HEK293 (cell line): Measurements from ENCODE around the gene AKNA.

Experiments
- BCL11A ChIP-seq: fragments of 450-650 bp; formaldehyde crosslinking; IDR thresholded peaks from 2 replicates; pipeline ENCODE4 v1.5.1; 2016; ENCODE audit warnings: low read depth, missing biosample characterization, missing genetic modification characterization
- CTCF ChIP-seq: fragments of 450-650 bp; formaldehyde crosslinking; IDR thresholded peaks from 2 replicates; pipeline ENCODE4 v1.5.1; 2016; ENCODE audit warnings: missing biosample characterization, missing genetic modification characterization
- IKZF3 ChIP-seq: fragments of 450-650 bp; IDR thresholded peaks from 2 replicates; pipeline ENCODE4 v1.5.0; 2018; ENCODE audit warnings: missing biosample characterization, mild to moderate bottlenecking, missing genetic modification characterization, moderate library complexity
- MEIS1 ChIP-seq: sonication (generic); formaldehyde crosslinking; IDR thresholded peaks from 2 replicates; pipeline ENCODE4 v1.8.1; 2022; ENCODE audit warnings: missing genetic modification reagents, mild to moderate bottlenecking, borderline replicate concordance
- PBX3 ChIP-seq: sonication (generic); formaldehyde crosslinking; IDR thresholded peaks from 2 replicates; pipeline ENCODE4 v1.8.1; 2022; ENCODE audit warnings: mild to moderate bottlenecking, moderate library complexity, missing genetic modification reagents
- YY1 ChIP-seq: fragments of 450-650 bp; formaldehyde crosslinking; IDR thresholded peaks from 2 replicates; pipeline ENCODE4 v1.5.1; 2018; ENCODE audit warnings: missing biosample characterization, missing genetic modification characterization
- ZFP3 ChIP-seq: fragments of 450-650 bp; formaldehyde crosslinking; IDR thresholded peaks from 2 replicates; pipeline ENCODE4 v1.5.1; 2016; ENCODE audit warnings: low read depth, missing biosample characterization, missing genetic modification characterization
- ZNF202 ChIP-seq: fragments of 450-650 bp; formaldehyde crosslinking; IDR thresholded peaks from 2 replicates; pipeline ENCODE4 v1.5.1; 2016; ENCODE audit warnings: missing biosample characterization, missing genetic modification characterization, borderline replicate concordance
- ZNF302 ChIP-seq: fragments of 450-650 bp; formaldehyde crosslinking; IDR thresholded peaks from 2 replicates; pipeline ENCODE4 v1.5.1; 2016; ENCODE audit warnings: missing biosample characterization, missing genetic modification characterization, low read depth
- ZNF391 ChIP-seq: fragments of 450-650 bp; formaldehyde crosslinking; IDR thresholded peaks from 2 replicates; pipeline ENCODE4 v1.5.1; 2016; ENCODE audit warnings: low read depth, missing biosample characterization, missing genetic modification characterization, borderline replicate concordance
- ZNF394 ChIP-seq: fragments of 450-650 bp; formaldehyde crosslinking; IDR thresholded peaks from 2 replicates; pipeline ENCODE4 v1.5.1; 2016; ENCODE audit warnings: missing biosample characterization, missing genetic modification characterization, mild to moderate bottlenecking, moderate library complexity, borderline replicate concordance
- ZNF792 ChIP-seq: fragments of 450-650 bp; formaldehyde crosslinking; IDR thresholded peaks from 2 replicates; pipeline ENCODE4 v1.5.1; 2016; ENCODE audit warnings: missing biosample characterization, missing genetic modification characterization
- TF ChIP-seq, protein P1 (sequence below): fragments of 450-650 bp; formaldehyde crosslinking; IDR thresholded peaks from 2 replicates; pipeline ENCODE4 v1.5.1; 2016; ENCODE audit warnings: missing biosample characterization, missing genetic modification characterization, low read depth

- no peak for TF ChIP-seq CTCF (tag by site-specific recombination)
- TF ChIP-seq IKZF3 (tag by site-specific recombination) = no peak
- no peak for TF ChIP-seq ZFP3
- TF ChIP-seq ZNF394 (tag by site-specific recombination) = no peak
- no peak for TF ChIP-seq ZNF391 (tag by site-specific recombination)
- no peak for TF ChIP-seq PBX3 (CRISPR knock-in tag)
- no peak for TF ChIP-seq MEIS1
- TF ChIP-seq, protein P1, sequence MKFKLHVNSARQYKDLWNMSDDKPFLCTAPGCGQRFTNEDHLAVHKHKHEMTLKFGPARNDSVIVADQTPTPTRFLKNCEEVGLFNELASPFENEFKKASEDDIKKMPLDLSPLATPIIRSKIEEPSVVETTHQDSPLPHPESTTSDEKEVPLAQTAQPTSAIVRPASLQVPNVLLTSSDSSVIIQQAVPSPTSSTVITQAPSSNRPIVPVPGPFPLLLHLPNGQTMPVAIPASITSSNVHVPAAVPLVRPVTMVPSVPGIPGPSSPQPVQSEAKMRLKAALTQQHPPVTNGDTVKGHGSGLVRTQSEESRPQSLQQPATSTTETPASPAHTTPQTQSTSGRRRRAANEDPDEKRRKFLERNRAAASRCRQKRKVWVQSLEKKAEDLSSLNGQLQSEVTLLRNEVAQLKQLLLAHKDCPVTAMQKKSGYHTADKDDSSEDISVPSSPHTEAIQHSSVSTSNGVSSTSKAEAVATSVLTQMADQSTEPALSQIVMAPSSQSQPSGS = no peak
- TF ChIP-seq ZNF792 (tag by site-specific recombination) = no peak
- TF ChIP-seq BCL11A (tag by site-specific recombination) = no peak
- no peak for TF ChIP-seq YY1
- no peak for TF ChIP-seq ZNF202 (tag by site-specific recombination)
- no peak for TF ChIP-seq ZNF302 (tag by site-specific recombination)
Measured at GRCh38 chr9:114413861-114414301, 26.1 kb upstream of the AKNA start.
